Endodermal cell (in vitro differentiated cells): ENCODE results near the gene FCN2. TPM values are rescaled to one million over a fixed set of nuclear protein-coding genes. Genes with fewer than 3 reads are reported as not detected.

Experiments used
- DNase-seq: peaks from one replicate; pipeline ENCODE4 v3.0.0-alpha.2; 2017
- H3K27ac ChIP-seq: 2 replicates; pipeline ENCODE4 v1.5.1; 2013; ENCODE audit warnings: mild to moderate bottlenecking, low read depth, low read length, moderate library complexity
- H3K27me3 ChIP-seq: 2 replicates; pipeline ENCODE4 v1.6.1; 2013; ENCODE audit warnings: mild to moderate bottlenecking, low read length, moderate library complexity; ENCODE audit not compliant: insufficient read depth, control insufficient read depth, poor library complexity, severe bottlenecking
- H3K36me3 ChIP-seq: 2 replicates; pipeline ENCODE4 v1.7.0; 2013; ENCODE audit warnings: mild to moderate bottlenecking, low read length, moderate library complexity; ENCODE audit not compliant: control insufficient read depth, insufficient read depth
- H3K4me1 ChIP-seq: one replicate; pipeline ENCODE4 v1.7.0; 2013; ENCODE audit warnings: low read length; ENCODE audit not compliant: control insufficient read depth, insufficient read depth
- H3K4me3 ChIP-seq: 2 replicates; pipeline ENCODE4 v1.5.1; 2013; ENCODE audit warnings: mild to moderate bottlenecking, low read length, moderate library complexity
- H3K9ac ChIP-seq: 2 replicates; pipeline ENCODE4 v1.6.1; 2013; ENCODE audit warnings: mild to moderate bottlenecking, low read length, moderate library complexity; ENCODE audit not compliant: poor library complexity, severe bottlenecking; ENCODE audit errors: extremely low read depth
- H3K9me3 ChIP-seq: 2 replicates; pipeline ENCODE4 v1.6.1; 2013; ENCODE audit warnings: mild to moderate bottlenecking, low read length, moderate library complexity; ENCODE audit not compliant: control insufficient read depth
- H3K27ac Mint-ChIP-seq: 2 replicates; pipeline ENCODE4 v1.8.0; 2020; ENCODE audit warnings: mixed read lengths
- H3K27me3 Mint-ChIP-seq: 2 replicates; pipeline ENCODE4 v1.8.0; 2021; ENCODE audit warnings: mild to moderate bottlenecking, mixed read lengths; ENCODE audit not compliant: insufficient read depth
- H3K36me3 Mint-ChIP-seq: 2 replicates; pipeline ENCODE4 v1.8.0; 2020; ENCODE audit warnings: low read depth, mixed read lengths
- H3K4me1 Mint-ChIP-seq: 2 replicates; pipeline ENCODE4 v1.8.0; 2020; ENCODE audit warnings: mixed read lengths
- H3K4me3 Mint-ChIP-seq: 2 replicates; pipeline ENCODE4 v1.8.0; 2020; ENCODE audit warnings: mild to moderate bottlenecking, moderate library complexity, mixed read lengths
- H3K9me3 Mint-ChIP-seq: 2 replicates; pipeline ENCODE4 v1.8.0; 2020; ENCODE audit warnings: mild to moderate bottlenecking, mixed read lengths
- CTCF ChIP-seq: fragments of 200-600 bp; sonication (generic); conservative IDR thresholded peaks from 2 replicates; pipeline ENCODE4 v1.5.0; 2021; ENCODE audit warnings: antibody characterized with exemption, mild to moderate bottlenecking
- WGBS, 2 experiments: methylation state at CpG; one replicate each; pipeline versions ENCODE4 v1.1.5 to v1.1.7; 2013; ENCODE audit warnings: missing lambda C conversion rate in 2 of 2, mixed read lengths in 1 of 2; ENCODE audit not compliant: insufficient coverage in 1 of 2, insufficient read length in 1 of 2; 5-methylcytosine and 5-hydroxymethylcytosine counted together
- total RNA-seq, 2 donors: library from RNA; stranded (reverse); fragmentation: NEBNext Ultra II Directional in 1 of 2; extraction: Animal tissue kit (Norgen Biotek cat#: 25700) in 1 of 2; gene quantifications; 2 replicates in 1 of 2; 3 replicates in 1 of 2; pipeline ENCODE4 v1.2.1, GENCODE V29; 2021

The FCN2 gene
- total RNA-seq, 2 donors from 2014 or later = not detected

- no peak overlapping the region for H3K4me3 Mint-ChIP-seq
- TF ChIP-seq CTCF = no peak
- H3K27ac Mint-ChIP-seq = no peak overlapping the region
- no peak overlapping the region for H3K9ac ChIP-seq
- H3K36me3 ChIP-seq = no peaks in the 10 kb centered on the region
- DNase-seq = no peak
- 90 to 93% methylated on average over 11 to 18 of the region's 18 CpGs for WGBS, 2 experiments
- no peak overlapping the region for H3K27ac ChIP-seq
- H3K27me3 Mint-ChIP-seq = no peaks in the 10 kb centered on the region
- H3K9me3 ChIP-seq = no peaks in the 10 kb centered on the region
- H3K36me3 Mint-ChIP-seq = no peaks in the 10 kb centered on the region
- H3K4me3 ChIP-seq = no peak overlapping the region
- H3K4me1 Mint-ChIP-seq = no peaks in the 10 kb centered on the region
- no peaks in the 10 kb centered on the region for H3K4me1 ChIP-seq
- H3K27me3 ChIP-seq = no peaks in the 10 kb centered on the region
- no peaks in the 10 kb centered on the region for H3K9me3 Mint-ChIP-seq
Measured at GRCh38 chr9:134883040-134883782, 2.6 kb downstream of the FCN2 start.

DNA sequence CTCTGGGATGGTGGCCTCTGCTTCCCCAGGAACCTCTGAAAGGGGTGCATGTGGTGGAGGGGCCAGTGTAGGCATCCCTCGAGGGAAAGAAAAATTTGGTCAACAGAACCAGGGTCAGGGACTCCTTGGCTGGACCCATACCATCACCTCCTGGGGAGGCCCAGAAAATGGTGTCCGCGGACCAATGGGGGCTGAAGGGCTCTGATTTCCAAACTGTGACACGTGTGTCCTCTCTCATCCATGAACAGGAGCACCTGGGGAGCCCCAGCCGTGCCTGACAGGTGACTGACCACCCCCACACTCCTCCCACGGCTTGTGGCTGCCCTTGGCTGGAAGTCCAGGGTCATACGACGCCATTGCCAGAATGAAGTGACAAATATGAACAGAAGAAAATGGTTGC lies 3.9 kb downstream of the FCN2 start:
- Mint-ChIP-seq H3K27ac (no peak overlapping the region), H3K9me3 (no peaks in the 10 kb centered on the region), H3K27me3 (no peaks in the 10 kb centered on the region), H3K4me1 (no peaks in the 10 kb centered on the region), H3K36me3 (no peaks in the 10 kb centered on the region), H3K4me3 (no peak overlapping the region)
- Histone ChIP-seq H3K36me3 (no peaks in the 10 kb centered on the region), H3K27ac (no peak overlapping the region), H3K9me3 (no peaks in the 10 kb centered on the region), H3K4me3 (no peak overlapping the region), H3K9ac (no peak overlapping the region), H3K4me1 (no peaks in the 10 kb centered on the region), H3K27me3 (no peaks in the 10 kb centered on the region)
- 91 to 92% methylated on average over 4 to 8 of the region's 8 CpGs for WGBS, 2 experiments
- no peak for TF ChIP-seq CTCF
- no peak for DNase-seq

- H3K9me3 ChIP-seq = no peaks in the 10 kb centered on the region
- H3K4me1 ChIP-seq = no peaks in the 10 kb centered on the region
- H3K36me3 ChIP-seq = no peaks in the 10 kb centered on the region
- TF ChIP-seq CTCF = no peak
- H3K4me3 Mint-ChIP-seq = no peak overlapping the region
- no peaks in the 10 kb centered on the region for H3K36me3 Mint-ChIP-seq
- H3K9ac ChIP-seq = no peak overlapping the region
- no peaks in the 10 kb centered on the region for H3K4me1 Mint-ChIP-seq
- H3K27ac Mint-ChIP-seq = no peak overlapping the region
- no peak for DNase-seq
- H3K27me3 Mint-ChIP-seq = no peaks in the 10 kb centered on the region
- H3K27me3 ChIP-seq = no peaks in the 10 kb centered on the region
- H3K4me3 ChIP-seq = no peak overlapping the region
- no peak overlapping the region for H3K27ac ChIP-seq
- 93 to 97% methylated on average over 5 to 22 of the region's 22 CpGs for WGBS, 2 experiments
- no peaks in the 10 kb centered on the region for H3K9me3 Mint-ChIP-seq
Measured at GRCh38 chr9:134885001-134885678, 4.5 kb downstream of the FCN2 start.
